ENCODE data around the gene ARL4D. TPM values are rescaled to one million over a fixed set of nuclear protein-coding genes. Genes with fewer than 3 reads are reported as not detected.

Gene ARL4D
- total RNA-seq, 2 donors from 2014 or later = 5.5 to 24.1 TPM

- H3K27ac ChIP-seq = no peak overlapping the region
- H3K27me3 ChIP-seq = no peaks in the 10 kb centered on the region
- no peak overlapping the region for H3K4me3 ChIP-seq
- TF ChIP-seq, protein P1, sequence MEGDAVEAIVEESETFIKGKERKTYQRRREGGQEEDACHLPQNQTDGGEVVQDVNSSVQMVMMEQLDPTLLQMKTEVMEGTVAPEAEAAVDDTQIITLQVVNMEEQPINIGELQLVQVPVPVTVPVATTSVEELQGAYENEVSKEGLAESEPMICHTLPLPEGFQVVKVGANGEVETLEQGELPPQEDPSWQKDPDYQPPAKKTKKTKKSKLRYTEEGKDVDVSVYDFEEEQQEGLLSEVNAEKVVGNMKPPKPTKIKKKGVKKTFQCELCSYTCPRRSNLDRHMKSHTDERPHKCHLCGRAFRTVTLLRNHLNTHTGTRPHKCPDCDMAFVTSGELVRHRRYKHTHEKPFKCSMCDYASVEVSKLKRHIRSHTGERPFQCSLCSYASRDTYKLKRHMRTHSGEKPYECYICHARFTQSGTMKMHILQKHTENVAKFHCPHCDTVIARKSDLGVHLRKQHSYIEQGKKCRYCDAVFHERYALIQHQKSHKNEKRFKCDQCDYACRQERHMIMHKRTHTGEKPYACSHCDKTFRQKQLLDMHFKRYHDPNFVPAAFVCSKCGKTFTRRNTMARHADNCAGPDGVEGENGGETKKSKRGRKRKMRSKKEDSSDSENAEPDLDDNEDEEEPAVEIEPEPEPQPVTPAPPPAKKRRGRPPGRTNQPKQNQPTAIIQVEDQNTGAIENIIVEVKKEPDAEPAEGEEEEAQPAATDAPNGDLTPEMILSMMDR (IDR thresholded peaks at IDR 0.05) = no peak
- no peak for DNase-seq (ENCODE audit: low spot score)
- no peaks in the 10 kb centered on the region for H3K36me3 ChIP-seq
- H3K9me3 ChIP-seq = no peaks in the 10 kb centered on the region
- no peaks in the 10 kb centered on the region for H3K4me1 ChIP-seq
Observed at GRCh38 chr17:43381621-43382020, 17.2 kb upstream of the ARL4D start.

GRCh38 chr17:43382776-43383175 lies 16.0 kb upstream of the ARL4D start:
- H3K4me1 ChIP-seq = peaks cover 0 to 5% of the 10 kb centered on the region in 2 donors
- TF ChIP-seq, protein P1 (IDR thresholded peaks at IDR 0.05) = no peak
- no peaks in the 10 kb centered on the region for H3K36me3 ChIP-seq

DNA sequence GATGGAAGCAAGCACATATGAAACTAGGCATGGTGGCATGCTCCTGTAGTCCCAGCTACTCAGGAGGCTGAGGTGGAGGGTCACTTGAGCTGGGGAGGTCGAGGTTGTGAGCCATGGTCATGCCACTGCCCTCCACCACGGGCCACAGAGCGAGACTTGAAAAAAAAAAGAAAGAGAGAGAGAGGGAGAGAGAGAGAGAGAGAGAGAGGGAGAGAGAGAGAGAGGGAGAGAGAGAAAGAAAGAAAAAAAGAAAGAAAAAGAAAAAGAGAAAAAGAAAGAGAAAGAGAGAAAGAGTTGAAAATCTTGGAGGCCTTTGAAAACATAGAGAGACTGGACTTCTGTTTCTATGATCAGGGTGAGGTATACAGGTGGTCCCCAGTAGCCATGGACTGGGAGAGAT lies 15.4 kb upstream of the ARL4D start:
- no peak for DNase-seq (ENCODE audit: low spot score)
- peaks cover 0 to 7% of the 10 kb centered on the region in 2 donors for H3K4me1 ChIP-seq
- no peaks in the 10 kb centered on the region for H3K27me3 ChIP-seq
- no peak overlapping the region for H3K4me3 ChIP-seq
- H3K36me3 ChIP-seq = no peaks in the 10 kb centered on the region
- H3K27ac ChIP-seq = no peak overlapping the region
- TF ChIP-seq, protein P1 (IDR thresholded peaks at IDR 0.05) = no peak
- H3K9me3 ChIP-seq = no peaks in the 10 kb centered on the region

More at GRCh38 chr17:43382776-43383175, 16.0 kb upstream of the ARL4D start:
- Histone ChIP-seq H3K4me3 (no peak overlapping the region), H3K27me3 (no peaks in the 10 kb centered on the region), H3K9me3 (no peaks in the 10 kb centered on the region), H3K27ac (no peak overlapping the region)
- no peak for DNase-seq (ENCODE audit: low spot score)

GRCh38 chr17:43383826-43384475 lies 14.8 kb upstream of the ARL4D start:
- TF ChIP-seq, protein P1 (IDR thresholded peaks at IDR 0.05) = no peak
- H3K27me3 ChIP-seq = no peaks in the 10 kb centered on the region

DNA sequence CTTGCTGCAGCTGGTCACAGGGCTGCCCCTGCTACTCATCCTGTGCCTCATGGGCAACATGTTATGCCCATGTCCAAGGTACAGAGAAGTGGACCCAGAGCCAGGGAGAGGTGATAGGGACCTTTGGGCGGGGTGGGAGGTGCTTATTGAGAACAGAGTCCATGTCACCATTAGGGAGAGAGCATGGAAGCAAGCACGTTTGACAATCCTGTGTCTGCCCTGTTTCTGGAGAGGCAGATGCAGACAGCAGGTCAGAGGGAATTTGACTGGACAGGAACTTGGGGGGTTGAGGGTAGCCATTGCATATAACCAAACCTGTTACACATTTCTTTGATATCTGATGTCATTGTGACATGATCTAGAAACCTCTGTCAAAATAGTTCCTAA lies 14.3 kb upstream of the ARL4D start:
- peaks cover 0 to 9% of the 10 kb centered on the region in 2 donors for H3K4me1 ChIP-seq
- no peaks in the 10 kb centered on the region for H3K36me3 ChIP-seq
- no peak overlapping the region for H3K27ac ChIP-seq
- no peaks in the 10 kb centered on the region for H3K9me3 ChIP-seq
- H3K27me3 ChIP-seq = no peaks in the 10 kb centered on the region
- TF ChIP-seq, protein P1 (IDR thresholded peaks at IDR 0.05) = no peak
- no peak for DNase-seq (ENCODE audit: low spot score)
- H3K4me3 ChIP-seq = no peak overlapping the region

More at GRCh38 chr17:43383826-43384475, 14.8 kb upstream of the ARL4D start:
- Histone ChIP-seq H3K27ac (no peak overlapping the region), H3K36me3 (no peaks in the 10 kb centered on the region), H3K4me1 (peaks cover 0 to 7% of the 10 kb centered on the region in 2 donors), H3K9me3 (no peaks in the 10 kb centered on the region), H3K4me3 (no peak overlapping the region)
- DNase-seq (ENCODE audit: low spot score) = no peak
